ENCODE results near the gene IL24. TPM values are rescaled to one million over a fixed set of nuclear protein-coding genes. Genes with fewer than 3 reads are reported as not detected.

IL24 gene
- total and polyA plus RNA-seq, 8 donors = not detected

DNA sequence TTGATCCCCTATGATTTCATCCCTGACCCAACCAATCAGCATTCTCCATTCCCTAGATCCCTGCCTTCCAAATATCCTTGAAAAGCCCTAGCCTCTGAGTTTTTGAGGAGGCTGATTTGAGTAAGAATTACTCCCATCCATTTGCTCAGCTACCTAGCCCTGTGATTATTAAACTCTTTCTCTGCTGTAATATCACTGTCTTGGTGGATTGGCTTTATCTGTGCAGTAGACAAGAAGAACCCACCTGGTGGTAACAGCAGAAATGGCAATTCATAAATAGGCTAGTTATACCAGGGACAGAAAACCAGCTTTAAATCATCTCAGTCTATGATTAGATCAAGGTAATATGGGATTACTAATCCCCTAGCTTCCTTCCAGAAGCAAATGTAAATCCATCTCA lies 18.8 kb upstream of the IL24 start:
- no peak overlapping the region for H3K4me3 ChIP-seq
- H3K27me3 ChIP-seq = no peaks in the 10 kb centered on the region
- no peak for FAIRE-seq
- intact Hi-C loops (cut with DNase I) = no loop called here
- no peaks in the 10 kb centered on the region for H3K4me1 ChIP-seq
- H3K9me3 ChIP-seq = no peaks in the 10 kb centered on the region
- TF ChIP-seq, protein P1, sequence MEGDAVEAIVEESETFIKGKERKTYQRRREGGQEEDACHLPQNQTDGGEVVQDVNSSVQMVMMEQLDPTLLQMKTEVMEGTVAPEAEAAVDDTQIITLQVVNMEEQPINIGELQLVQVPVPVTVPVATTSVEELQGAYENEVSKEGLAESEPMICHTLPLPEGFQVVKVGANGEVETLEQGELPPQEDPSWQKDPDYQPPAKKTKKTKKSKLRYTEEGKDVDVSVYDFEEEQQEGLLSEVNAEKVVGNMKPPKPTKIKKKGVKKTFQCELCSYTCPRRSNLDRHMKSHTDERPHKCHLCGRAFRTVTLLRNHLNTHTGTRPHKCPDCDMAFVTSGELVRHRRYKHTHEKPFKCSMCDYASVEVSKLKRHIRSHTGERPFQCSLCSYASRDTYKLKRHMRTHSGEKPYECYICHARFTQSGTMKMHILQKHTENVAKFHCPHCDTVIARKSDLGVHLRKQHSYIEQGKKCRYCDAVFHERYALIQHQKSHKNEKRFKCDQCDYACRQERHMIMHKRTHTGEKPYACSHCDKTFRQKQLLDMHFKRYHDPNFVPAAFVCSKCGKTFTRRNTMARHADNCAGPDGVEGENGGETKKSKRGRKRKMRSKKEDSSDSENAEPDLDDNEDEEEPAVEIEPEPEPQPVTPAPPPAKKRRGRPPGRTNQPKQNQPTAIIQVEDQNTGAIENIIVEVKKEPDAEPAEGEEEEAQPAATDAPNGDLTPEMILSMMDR (IDR thresholded peaks at IDR 0.05) = no peak
- no peak for DNase-seq
- no peak overlapping the region for H3K27ac ChIP-seq
- no peak for ATAC-seq
- H3K36me3 ChIP-seq = no peaks in the 10 kb centered on the region

DNA sequence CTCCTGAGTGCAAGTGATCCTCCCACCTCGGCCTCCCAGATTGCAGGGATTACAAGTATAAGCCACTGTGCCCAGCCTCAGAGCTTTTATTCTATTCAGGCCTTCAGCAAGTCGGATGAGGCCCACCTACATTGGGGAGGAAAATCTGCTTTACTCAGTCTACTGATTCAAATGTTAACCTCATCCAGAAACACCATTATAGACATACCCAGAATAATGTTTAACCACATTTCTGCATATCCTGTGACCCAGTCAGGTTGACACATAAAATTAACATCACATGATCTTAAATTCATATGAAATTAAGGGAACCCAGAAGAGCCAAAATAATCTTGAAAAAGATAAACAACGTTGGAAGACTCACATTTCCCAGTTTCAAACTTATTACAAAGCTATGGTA lies 16.9 kb upstream of the IL24 start:
- Histone ChIP-seq H3K4me3 (no peak overlapping the region), H3K36me3 (no peaks in the 10 kb centered on the region), H3K9me3 (no peaks in the 10 kb centered on the region), H3K4me1 (no peaks in the 10 kb centered on the region), H3K27me3 (no peaks in the 10 kb centered on the region), H3K27ac (no peak overlapping the region)
- ATAC-seq = no peak
- DNase-seq = no peak
- intact Hi-C loops (cut with DNase I) = no loop called here
- TF ChIP-seq, protein P1 (IDR thresholded peaks at IDR 0.05) = no peak
- FAIRE-seq = no peak
- WGBS, 2 donors = 62 to 75% methylated on average over 3 of the region's 3 CpGs

DNA sequence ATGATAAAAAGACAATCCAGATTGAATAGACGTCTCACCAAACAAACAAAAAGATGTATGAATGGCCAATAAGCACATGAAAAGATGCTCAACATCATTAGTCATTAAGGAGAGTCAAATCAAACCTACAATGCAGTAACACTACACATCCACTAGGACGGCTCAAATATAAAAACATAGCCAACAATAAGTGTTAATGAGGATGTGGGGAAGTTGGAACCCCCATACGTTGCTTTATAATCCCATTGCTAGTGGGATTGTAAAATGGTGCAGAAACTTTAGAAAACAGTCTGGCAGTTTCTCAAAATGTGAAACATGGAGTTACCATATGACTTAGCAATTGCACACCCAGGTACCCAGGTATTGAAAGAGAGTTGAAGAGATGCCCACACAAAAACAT lies 14.7 kb upstream of the IL24 start:
- no peak for DNase-seq
- Histone ChIP-seq H3K36me3 (no peaks in the 10 kb centered on the region), H3K4me1 (no peaks in the 10 kb centered on the region), H3K27ac (no peak overlapping the region), H3K4me3 (no peak overlapping the region), H3K27me3 (no peaks in the 10 kb centered on the region), H3K9me3 (no peaks in the 10 kb centered on the region)
- no peak for ATAC-seq
- TF ChIP-seq, protein P1 (IDR thresholded peaks at IDR 0.05) = no peak
- 55 to 66% methylated on average over 3 of the region's 3 CpGs for WGBS, 2 donors
- intact Hi-C loops (cut with DNase I) = no loop called here
- FAIRE-seq = no peak

DNA sequence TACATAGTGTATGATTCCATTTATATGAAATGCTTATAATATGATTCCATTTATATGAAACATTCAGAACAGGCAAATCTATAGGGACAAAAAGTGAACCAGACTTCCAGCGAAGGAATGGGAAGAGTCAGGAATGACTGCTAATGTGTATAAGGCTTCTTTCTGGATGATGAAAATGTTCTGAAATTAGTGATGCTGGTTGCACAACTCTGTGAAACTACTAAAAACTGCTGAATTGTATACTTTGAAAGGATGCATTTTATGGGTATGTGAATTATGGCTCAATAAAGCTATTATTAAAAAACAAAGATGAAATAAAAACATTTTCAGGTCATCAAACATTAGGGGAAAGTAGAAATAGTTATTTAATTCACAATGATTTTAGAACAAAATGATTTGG lies 14.1 kb upstream of the IL24 start:
- ATAC-seq (no peak), FAIRE-seq (no peak), DNase-seq (no peak)
- no peak overlapping the region for H3K27ac ChIP-seq
- H3K36me3 ChIP-seq = no peaks in the 10 kb centered on the region
- H3K4me3 ChIP-seq = no peak overlapping the region
- TF ChIP-seq, protein P1 (IDR thresholded peaks at IDR 0.05) = no peak
- H3K9me3 ChIP-seq = no peaks in the 10 kb centered on the region
- no peaks in the 10 kb centered on the region for H3K4me1 ChIP-seq
- no peaks in the 10 kb centered on the region for H3K27me3 ChIP-seq
- intact Hi-C loops (cut with DNase I) = no loop called here
- WGBS, 2 donors = 93 to 95% methylated on average over 1 of the region's 1 CpG

DNA sequence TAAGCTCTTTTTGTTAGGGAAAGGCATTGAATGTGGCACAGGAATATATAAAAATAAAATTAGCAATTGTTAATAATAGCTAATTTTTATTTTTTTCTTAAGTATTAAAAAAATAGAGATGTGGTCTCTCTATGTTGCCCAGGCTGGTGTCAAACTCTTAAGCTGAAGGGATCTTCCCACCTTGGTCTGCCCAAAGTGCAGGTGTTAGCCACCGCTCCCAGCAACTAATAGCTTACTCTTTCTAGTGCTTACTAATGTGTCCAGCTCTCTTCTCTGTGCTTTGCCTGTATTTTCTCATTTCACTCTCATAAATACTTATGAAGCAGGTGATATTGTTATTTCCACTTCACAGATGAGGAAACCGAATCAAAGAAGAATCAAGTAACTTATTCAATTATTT lies 13.4 kb upstream of the IL24 start:
- Histone ChIP-seq H3K27me3 (peaks cover 0 to 3% (median 0%) of the 10 kb centered on the region in 4 donors), H3K36me3 (no peaks in the 10 kb centered on the region), H3K9me3 (no peaks in the 10 kb centered on the region), H3K27ac (no peak overlapping the region), H3K4me3 (no peak overlapping the region), H3K4me1 (no peaks in the 10 kb centered on the region)
- intact Hi-C loops (cut with DNase I) = no loop called here
- ATAC-seq (no peak), DNase-seq (no peak), FAIRE-seq (no peak)
- TF ChIP-seq, protein P1 (IDR thresholded peaks at IDR 0.05) = no peak
- 76 to 87% methylated on average over 2 of the region's 2 CpGs for WGBS, 2 donors

Measured in pancreas (tissue), 10 donors.